Activated CD4-positive, CD25-positive, alpha-beta regulatory T cell treated with anti-CD3 and anti-CD28 coated beads, Interleukin-2, amount 50 U/mL, for 24 hours (primary cell): ENCODE measurements around the gene NLRP9.

Experiments
- ATAC-seq, 2 donors: fragments of 150-1000 bp; cut with Tn5 transposase; one replicate each; pipeline ENCODE4 v1.10.0; 2021; ENCODE audit warnings: mild to moderate bottlenecking in 1 of 2, moderate library complexity in 1 of 2

NLRP9 gene

GRCh38 chr19:55687281-55688201, 50.7 kb downstream of the NLRP9 start:
- no peak for ATAC-seq

- ATAC-seq: no peak
Measured at GRCh38 chr19:55686311-55687050, 51.7 kb downstream of the NLRP9 start.

DNA sequence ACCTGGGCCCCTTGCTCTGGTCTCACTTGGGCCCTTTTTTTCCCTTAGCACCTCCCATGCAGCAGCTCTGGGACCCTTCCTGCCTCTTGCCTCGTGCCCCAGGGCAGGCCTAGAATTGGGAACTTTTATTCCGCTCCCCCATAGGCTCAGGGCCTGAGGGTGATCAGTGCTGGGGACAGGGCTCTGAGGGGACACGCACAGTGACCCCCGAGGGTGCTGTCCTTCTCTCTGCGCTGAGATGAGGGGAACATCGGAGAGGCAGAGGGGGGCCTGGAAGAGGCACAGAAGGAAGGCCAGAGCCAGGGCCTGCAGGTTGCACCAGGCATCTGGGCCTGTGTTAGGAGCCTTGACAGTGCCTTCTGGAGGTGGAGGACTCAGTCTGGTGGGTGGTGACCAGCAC, 52.4 kb downstream of the NLRP9 start:
- ATAC-seq: no peak

DNA sequence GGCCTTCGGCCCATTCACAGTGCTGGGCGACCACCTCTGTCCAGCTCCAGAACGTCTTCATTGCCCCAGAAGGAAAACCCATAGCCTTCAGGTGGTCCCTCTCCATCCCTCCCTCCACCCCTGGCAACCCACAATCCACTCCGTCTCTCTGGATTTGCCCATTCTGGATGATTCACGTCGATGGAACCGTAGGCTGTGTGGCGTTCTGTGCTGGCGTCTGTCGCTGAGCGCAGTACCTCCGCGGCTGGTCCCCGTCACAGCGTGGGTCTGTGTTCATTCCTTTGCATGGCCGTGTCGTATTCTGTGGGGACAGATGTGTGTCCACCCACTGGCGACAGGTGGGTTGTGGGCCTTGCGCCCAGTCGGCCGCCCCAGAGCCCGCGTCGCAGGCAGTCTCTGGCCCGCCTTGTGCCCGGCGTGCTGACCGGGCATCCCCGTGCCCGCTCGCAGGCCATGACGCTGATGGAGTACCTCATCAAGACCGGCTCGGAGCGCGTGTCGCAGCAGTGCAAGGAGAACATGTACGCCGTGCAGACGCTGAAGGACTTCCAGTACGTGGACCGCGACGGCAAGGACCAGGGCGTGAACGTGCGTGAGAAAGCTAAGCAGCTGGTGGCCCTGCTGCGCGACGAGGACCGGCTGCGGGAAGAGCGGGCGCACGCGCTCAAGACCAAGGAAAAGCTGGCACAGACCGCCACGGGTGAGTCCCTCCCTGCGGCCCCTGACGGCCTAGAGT, 53.1 kb downstream of the NLRP9 start:
- ATAC-seq: no peak

- ATAC-seq: no peak
Measured at GRCh38 chr19:55683449-55684261, 54.5 kb downstream of the NLRP9 start.

DNA sequence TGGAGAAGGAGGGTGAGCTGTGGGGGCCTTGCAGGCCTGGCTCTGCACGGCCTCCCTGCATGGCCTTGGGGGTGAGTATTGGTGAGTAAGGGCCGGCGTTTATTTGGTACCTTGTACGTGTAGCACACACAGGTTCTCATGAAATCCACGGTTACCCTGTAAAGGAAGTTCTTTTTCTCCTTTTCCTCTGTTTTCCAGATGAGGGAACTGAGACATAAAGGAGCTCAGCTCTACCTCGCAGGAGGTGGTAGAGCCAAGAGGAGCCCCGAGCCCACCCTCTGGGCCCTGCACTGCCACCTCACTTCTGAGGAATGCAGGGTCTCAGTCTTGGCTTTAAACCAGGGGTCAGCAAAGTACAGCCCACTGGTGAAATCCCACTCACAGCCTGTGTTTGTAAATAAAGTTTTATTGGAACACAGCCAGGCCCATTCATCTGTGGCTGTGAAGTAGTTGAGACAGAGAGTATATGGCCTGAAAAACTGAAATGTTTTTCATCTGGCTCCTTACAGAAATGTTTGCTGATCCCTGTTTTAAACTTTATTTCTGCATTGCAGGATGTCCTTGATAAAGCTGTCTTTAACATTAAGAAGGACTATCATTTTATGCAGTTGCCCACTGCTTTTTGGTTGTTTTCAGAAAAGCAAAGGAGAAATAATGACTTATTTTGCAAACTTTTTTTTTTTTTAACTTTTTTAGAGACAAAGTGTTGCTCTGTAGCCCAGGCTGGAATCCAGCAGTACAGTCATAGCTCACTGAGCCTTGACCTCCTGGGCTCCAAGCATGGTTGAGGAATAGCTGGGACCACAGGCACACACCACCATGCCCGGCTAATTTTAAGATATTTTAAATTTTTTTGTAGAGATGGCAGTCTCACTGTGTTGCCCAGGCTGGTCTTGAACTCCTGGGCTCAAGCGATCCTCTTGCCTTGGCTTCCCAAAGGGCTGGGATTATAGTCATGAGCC, 56.8 kb downstream of the NLRP9 start:
- ATAC-seq: no peak

DNA sequence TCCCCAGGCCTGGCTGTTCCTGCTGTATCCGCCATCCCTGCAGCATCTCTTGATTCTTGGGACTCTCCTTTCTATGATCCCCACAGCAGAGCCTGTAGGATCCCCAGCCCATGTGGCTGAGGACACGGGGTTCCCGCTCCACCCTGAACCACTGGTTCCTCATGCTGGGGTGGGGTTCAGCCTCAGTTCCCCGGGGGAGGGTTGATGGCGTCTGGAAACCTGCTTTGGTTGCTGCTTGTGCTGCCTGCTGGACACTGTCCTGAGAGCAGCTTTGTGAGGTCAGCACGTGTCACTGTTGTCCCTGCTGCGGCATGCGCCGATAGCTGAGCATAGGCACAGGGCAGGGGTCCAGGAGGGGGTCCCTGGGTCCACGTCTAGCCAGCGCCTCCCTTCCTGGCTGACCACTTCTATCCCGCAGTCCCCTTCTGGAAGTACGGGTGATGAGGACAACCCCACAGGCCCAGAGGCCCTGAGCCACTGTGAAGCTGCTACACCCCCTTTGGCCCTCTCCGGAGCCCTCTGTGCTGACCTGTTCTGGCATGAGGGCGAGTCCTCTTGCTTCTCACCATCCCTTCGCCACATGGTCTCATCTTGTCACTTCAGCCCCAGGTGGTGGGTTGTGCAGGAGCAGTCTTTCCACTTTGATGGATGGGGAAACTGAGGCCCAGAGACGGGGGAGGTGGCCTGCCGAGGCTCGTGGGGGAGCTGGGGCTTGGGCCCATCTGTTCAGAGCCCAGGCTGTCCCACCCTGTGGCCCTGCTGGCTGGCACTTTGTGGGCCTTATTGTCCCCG, 57.7 kb downstream of the NLRP9 start:
- ATAC-seq: no peak

GRCh38 chr19:55679343-55680257, 58.6 kb downstream of the NLRP9 start:
- no peak for ATAC-seq

- no peak for ATAC-seq
Measured at GRCh38 chr19:55678121-55678671, 60.0 kb downstream of the NLRP9 start.

DNA sequence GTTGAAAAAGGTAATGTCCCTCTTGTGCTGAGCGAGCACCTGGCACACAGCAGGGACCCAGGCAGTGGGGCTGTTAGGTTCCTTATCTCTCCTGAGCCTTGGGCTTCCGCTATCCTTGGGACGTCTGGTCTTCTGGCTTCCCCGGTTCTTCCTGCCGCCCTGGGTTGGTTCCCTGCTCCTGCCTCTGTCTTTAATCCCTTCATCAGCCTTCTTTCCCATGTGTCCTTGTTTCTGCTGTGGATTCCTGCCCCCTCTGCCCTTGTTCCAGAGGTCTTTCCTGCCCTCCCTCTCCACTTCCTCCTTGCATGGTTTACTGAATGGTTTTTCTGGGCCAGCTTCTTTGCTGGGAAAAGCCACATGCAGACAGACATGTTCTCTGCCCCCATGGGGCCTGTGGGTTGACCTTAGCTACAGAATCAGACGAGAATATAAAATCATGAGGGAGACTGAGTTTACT, 60.6 kb downstream of the NLRP9 start:
- ATAC-seq: no peak

- no peak for ATAC-seq
Measured at GRCh38 chr19:55676889-55677505, 61.2 kb downstream of the NLRP9 start.

DNA sequence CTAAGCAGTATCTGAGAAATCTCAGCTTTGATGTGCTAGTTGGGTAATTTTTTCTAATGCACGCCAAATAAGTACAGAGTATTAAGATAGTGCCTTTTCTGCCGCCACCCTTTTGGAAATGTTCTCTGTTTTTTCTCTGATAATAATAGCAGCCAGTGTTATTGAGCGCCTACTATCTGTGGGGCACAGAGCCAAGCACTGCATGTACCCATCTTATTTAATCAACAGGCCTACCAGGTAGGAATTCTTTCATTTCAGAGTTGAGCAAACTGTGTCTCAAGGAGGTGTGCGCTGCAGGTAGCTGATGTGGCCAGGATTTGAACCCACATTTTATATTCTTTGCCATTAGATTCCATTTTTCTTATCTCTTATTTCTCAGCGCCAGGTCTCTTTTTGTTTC, 61.8 kb downstream of the NLRP9 start:
- ATAC-seq: no peak

GRCh38 chr19:55675661-55676354, 62.4 kb downstream of the NLRP9 start:
- ATAC-seq: no peak

- ATAC-seq: peak; percentile 92 to 94
Measured at GRCh38 chr19:55674841-55675660, 63.2 kb downstream of the NLRP9 start, which contains the start of gene EPN1. TSS of gene EPN1 (plus strand) at chr19:55675226. CDS start at chr19:55678628, 3,402 bp downstream.

DNA sequence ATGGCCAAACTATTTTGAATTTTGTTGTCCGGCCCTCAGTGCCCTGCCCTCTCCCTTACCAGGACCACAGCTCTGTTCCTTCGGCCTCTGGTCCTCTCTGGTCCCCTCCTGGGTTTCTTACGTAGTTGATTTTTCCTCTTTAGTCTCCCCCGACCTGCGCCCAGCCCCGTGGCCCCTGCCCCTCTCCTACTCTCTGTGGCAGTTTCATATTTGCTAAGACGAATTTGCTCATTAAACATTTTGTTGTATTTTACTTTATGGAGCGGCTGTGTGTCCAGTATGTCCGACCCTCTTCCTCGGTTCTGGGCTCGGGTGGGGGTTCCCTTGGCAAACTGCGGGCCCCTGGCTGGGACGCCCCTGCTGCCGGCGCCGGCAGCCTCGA, 63.8 kb downstream of the NLRP9 start:
- no peak for ATAC-seq

DNA sequence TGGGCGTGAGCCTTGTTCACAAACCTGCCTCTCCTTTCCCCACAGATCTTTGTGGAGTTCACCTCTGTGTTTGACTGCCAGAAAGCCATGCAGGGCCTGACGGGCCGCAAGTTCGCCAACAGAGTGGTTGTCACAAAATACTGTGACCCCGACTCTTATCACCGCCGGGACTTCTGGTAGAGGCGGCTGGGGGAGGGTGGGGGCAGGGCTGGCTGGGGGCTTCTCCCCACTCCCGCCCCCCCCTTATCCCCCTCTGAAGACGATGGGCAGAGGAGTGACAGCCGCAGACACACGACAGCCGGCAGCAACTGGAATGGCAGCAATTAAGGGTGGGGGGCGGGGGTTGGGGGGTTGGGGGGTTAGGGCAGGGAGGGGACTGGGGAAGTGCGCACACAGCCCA, 64.3 kb downstream of the NLRP9 start:
- ATAC-seq: no peak

- ATAC-seq: no peak
Measured at GRCh38 chr19:55673465-55673864, 64.7 kb downstream of the NLRP9 start.
